ENCODE results near the gene PRSS48. TPM values are rescaled to one million over a fixed set of nuclear protein-coding genes. Genes with fewer than 3 reads are reported as not detected.

The PRSS48 gene
- total RNA-seq, 2 experiments from 2014 or later, result not detected

- POLR2A ChIA-PET, result no interaction called here
- H3K9me3 Mint-ChIP-seq, result no peaks in the 10 kb centered on the region
- intact Hi-C loops (cut with micrococcal nuclease), result no loop called here
- no peak for ATAC-seq
- TF ChIP-seq CTCF (IDR thresholded peaks at IDR 0.05), result no peak
- no peak overlapping the region for H3K27ac Mint-ChIP-seq
- H3K27me3 Mint-ChIP-seq, result peaks cover 4% of the 10 kb centered on the region
- CTCF ChIA-PET, result no interaction called here
- no peak for DNase-seq
- no peaks in the 10 kb centered on the region for H3K36me3 Mint-ChIP-seq (ENCODE audit: low read depth)
- no peak overlapping the region for H3K4me3 Mint-ChIP-seq
- H3K4me1 Mint-ChIP-seq (ENCODE audit: low read depth), result no peaks in the 10 kb centered on the region
Measured at GRCh38 chr4:151259752-151260151, 17.2 kb upstream of the PRSS48 start.

- no peaks in the 10 kb centered on the region for H3K36me3 Mint-ChIP-seq (ENCODE audit: low read depth)
- no peaks in the 10 kb centered on the region for H3K9me3 Mint-ChIP-seq
- no peak for TF ChIP-seq CTCF (IDR thresholded peaks at IDR 0.05)
- ChIA-PET CTCF (no interaction called here), POLR2A (no interaction called here)
- H3K4me3 Mint-ChIP-seq, result no peak overlapping the region
- no peak overlapping the region for H3K27ac Mint-ChIP-seq
- peaks cover 7% of the 10 kb centered on the region for H3K27me3 Mint-ChIP-seq
- intact Hi-C loops (cut with micrococcal nuclease), result no loop called here
- no peak for DNase-seq
- H3K4me1 Mint-ChIP-seq (ENCODE audit: low read depth), result no peaks in the 10 kb centered on the region
- no peak for ATAC-seq
Measured at GRCh38 chr4:151260526-151260925, 16.4 kb upstream of the PRSS48 start.

- Mint-ChIP-seq H3K36me3 (ENCODE audit: low read depth) (no peaks in the 10 kb centered on the region), H3K27me3 (peaks cover 8% of the 10 kb centered on the region), H3K27ac (no peak overlapping the region), H3K9me3 (no peaks in the 10 kb centered on the region), H3K4me3 (no peak overlapping the region), H3K4me1 (ENCODE audit: low read depth) (no peaks in the 10 kb centered on the region)
- ChIA-PET POLR2A (no interaction called here), CTCF (interaction anchor here (2.0 kb wide), 1 partner anchor 13 kb away, joined by 8 read pairs; the partner anchor contains the start of gene PRSS48)
- no peak for ATAC-seq
- no peak for DNase-seq
- no peak for TF ChIP-seq CTCF (IDR thresholded peaks at IDR 0.05)
- intact Hi-C loops (cut with micrococcal nuclease), result no loop called here
Measured at GRCh38 chr4:151263455-151263854, 13.5 kb upstream of the PRSS48 start.

GRCh38 chr4:151266497-151266896, 10.5 kb upstream of the PRSS48 start:
- no peak overlapping the region for H3K4me3 Mint-ChIP-seq
- H3K9me3 Mint-ChIP-seq, result no peaks in the 10 kb centered on the region
- no peak overlapping the region for H3K27ac Mint-ChIP-seq
- H3K36me3 Mint-ChIP-seq (ENCODE audit: low read depth), result no peaks in the 10 kb centered on the region
- DNase-seq, result no peak
- ChIA-PET CTCF (no interaction called here), POLR2A (no interaction called here)
- H3K4me1 Mint-ChIP-seq (ENCODE audit: low read depth), result no peaks in the 10 kb centered on the region
- intact Hi-C loops (cut with micrococcal nuclease), result no loop called here
- TF ChIP-seq CTCF (IDR thresholded peaks at IDR 0.05), result no peak
- ATAC-seq, result no peak
- peaks cover 4% of the 10 kb centered on the region for H3K27me3 Mint-ChIP-seq

- DNase-seq, result no peak
- Mint-ChIP-seq H3K4me3 (no peak overlapping the region), H3K9me3 (no peaks in the 10 kb centered on the region), H3K36me3 (ENCODE audit: low read depth) (no peaks in the 10 kb centered on the region), H3K27me3 (peaks cover 4% of the 10 kb centered on the region), H3K4me1 (ENCODE audit: low read depth) (no peaks in the 10 kb centered on the region), H3K27ac (no peak overlapping the region)
- TF ChIP-seq CTCF (IDR thresholded peaks at IDR 0.05), result no peak
- CTCF ChIA-PET, result no interaction called here
- no peak for ATAC-seq
- intact Hi-C loops (cut with micrococcal nuclease), result no loop called here
- POLR2A ChIA-PET, result interaction anchor here (0.6 kb wide), 1 partner anchor 21 kb away, joined by 3 read pairs; no protein-coding TSS in a partner anchor
Measured at GRCh38 chr4:151267104-151267503, 9.9 kb upstream of the PRSS48 start.
